IMR-90 (cell line): ENCODE data around the gene VSX2. TPM values are rescaled to one million over a fixed set of nuclear protein-coding genes. Genes with fewer than 3 reads are reported as not detected.

ENCODE experiments used
- ATAC-seq: fragments of 200-7000 bp; cut with Tn5 transposase; 2 replicates; pipeline ENCODE4 v1.9.1; 2020; ENCODE audit warnings: low read depth, mild to moderate bottlenecking, moderate library complexity
- BruUV-seq: library from RNA; stranded (reverse); fragments of 400-500 nt; replicated peaks from 2 replicates; lab custom pipeline; 2021; lab: Mats Ljungman, UMichigan
- CTCF ChIA-PET: fragments of 300-600 bp; formaldehyde crosslinking; extraction: SDS; loops from one replicate; lab custom pipeline; 2021; ENCODE audit warnings: antibody characterized with exemption; lab: Yijun Ruan, JAX
- POLR2A ChIA-PET: fragments of 300-600 bp; sonication (Branson Sonifier 250); formaldehyde crosslinking; loops from one replicate; lab custom pipeline; 2022; ENCODE audit warnings: antibody characterized with exemption; ENCODE audit not compliant: unreplicated experiment; lab: Charles Lee
- DNase-seq: peaks from one replicate; pipeline ENCODE4 v3.0.0; 2013
- H2AFZ ChIP-seq: replicated peaks from 2 replicates; pipeline ENCODE3; 2013; ENCODE audit warnings: low read length, mild to moderate bottlenecking; ENCODE audit not compliant: poor library complexity
- H2AK5ac ChIP-seq: 2 replicates; pipeline ENCODE4 v1.6.1; 2013; ENCODE audit warnings: low read depth, low read length, inconsistent platforms
- H2AK9ac ChIP-seq: replicated peaks from 2 replicates; pipeline ENCODE3; 2013; ENCODE audit warnings: mild to moderate bottlenecking, low read depth, low read length, moderate library complexity; ENCODE audit not compliant: poor library complexity
- H2BK120ac ChIP-seq: 2 replicates; pipeline ENCODE4 v1.6.1; 2013; ENCODE audit warnings: low read depth, low read length, inconsistent platforms
- H2BK15ac ChIP-seq: 3 replicates; pipeline ENCODE4 v1.6.1; 2013; ENCODE audit warnings: low read depth, low read length, inconsistent platforms
- H2BK20ac ChIP-seq: 2 replicates; pipeline ENCODE4 v1.6.1; 2013; ENCODE audit warnings: low read depth, mild to moderate bottlenecking, inconsistent platforms, low read length, moderate library complexity
- H2BK5ac ChIP-seq: 2 replicates; pipeline ENCODE4 v1.6.1; 2013; ENCODE audit warnings: mild to moderate bottlenecking, low read depth, low read length, inconsistent platforms; ENCODE audit not compliant: poor library complexity, severe bottlenecking
- H3K14ac ChIP-seq: replicated peaks from 2 replicates; pipeline ENCODE4 v1.6.1; 2013; ENCODE audit warnings: low read depth, low read length, inconsistent platforms
- H3K18ac ChIP-seq: 2 replicates; pipeline ENCODE4 v1.6.1; 2013; ENCODE audit warnings: low read depth, low read length, control low read depth
- H3K23ac ChIP-seq: 2 replicates; pipeline ENCODE4 v1.6.1; 2013; ENCODE audit warnings: low read depth, low read length, inconsistent platforms
- H3K27ac ChIP-seq: 2 replicates; pipeline ENCODE4 v1.5.1; 2013; ENCODE audit warnings: mild to moderate bottlenecking, control low read depth, low read length; ENCODE audit not compliant: insufficient read depth
- H3K27me3 ChIP-seq: 2 replicates; pipeline ENCODE4 v1.6.1; 2013; ENCODE audit warnings: low read length; ENCODE audit not compliant: control insufficient read depth, insufficient read depth
- H3K36me3 ChIP-seq: 2 replicates; pipeline ENCODE4 v1.6.1; 2013; ENCODE audit warnings: low read length, mixed read lengths; ENCODE audit not compliant: control insufficient read depth, insufficient read depth
- H3K4ac ChIP-seq: 2 replicates; pipeline ENCODE4 v1.6.1; 2013; ENCODE audit warnings: low read depth, low read length, inconsistent platforms
- H3K4me1 ChIP-seq: 2 replicates; pipeline ENCODE4 v1.6.1; 2013; ENCODE audit warnings: low read length, mixed read lengths; ENCODE audit not compliant: control insufficient read depth, insufficient read depth
- H3K4me2 ChIP-seq: 2 replicates; pipeline ENCODE4 v1.6.1; 2013; ENCODE audit warnings: low read depth, mild to moderate bottlenecking, control low read depth, low read length, moderate library complexity
- H3K4me3 ChIP-seq: 2 replicates; pipeline ENCODE4 v1.5.1; 2013; ENCODE audit warnings: low read depth, mild to moderate bottlenecking, control low read depth, low read length, moderate library complexity; ENCODE audit not compliant: insufficient read depth
- H3K56ac ChIP-seq: 2 replicates; pipeline ENCODE4 v1.6.1; 2013; ENCODE audit warnings: low read length, inconsistent platforms; ENCODE audit not compliant: insufficient read depth; ENCODE audit errors: extremely low read depth
- H3K79me1 ChIP-seq, 2 experiments: 2 replicates each; pipeline ENCODE4 v1.6.1; 2013; ENCODE audit warnings: low read length in 2 of 2, inconsistent platforms in 1 of 2, low read depth in 1 of 2
- H3K9ac ChIP-seq: 2 replicates; pipeline ENCODE4 v1.6.1; 2013; ENCODE audit warnings: low read depth, low read length, control low read depth
- H3K9me1 ChIP-seq: 2 replicates; pipeline ENCODE4 v1.6.1; 2013; ENCODE audit warnings: low read length, inconsistent platforms; ENCODE audit not compliant: insufficient read depth
- H3K9me3 ChIP-seq: 2 replicates; pipeline ENCODE4 v1.6.1; 2013; ENCODE audit warnings: low read length; ENCODE audit not compliant: control insufficient read depth, insufficient read depth
- H4K20me1 ChIP-seq: 2 replicates; pipeline ENCODE4 v1.6.1; 2013; ENCODE audit warnings: low read length, inconsistent platforms; ENCODE audit not compliant: insufficient read depth
- H4K5ac ChIP-seq: 2 replicates; pipeline ENCODE4 v1.6.1; 2013; ENCODE audit warnings: mild to moderate bottlenecking, low read depth, low read length, control low read depth
- H4K8ac ChIP-seq, 2 experiments: 2 replicates each; pipeline ENCODE4 v1.6.1; 2013; ENCODE audit warnings: low read depth in 2 of 2, low read length in 2 of 2, control low read depth in 1 of 2, inconsistent platforms in 1 of 2
- H4K91ac ChIP-seq: 2 replicates; pipeline ENCODE4 v1.6.1; 2013; ENCODE audit warnings: low read depth, low read length, inconsistent platforms; ENCODE audit not compliant: insufficient read depth
- BHLHE40 ChIP-seq: fragments of 150-350 bp; IDR thresholded peaks from 2 replicates; pipeline ENCODE4 v1.6.1; 2016; ENCODE audit warnings: mild to moderate bottlenecking, low read depth, low read length
- CHD1 ChIP-seq: IDR thresholded peaks from 2 replicates; pipeline ENCODE4 v1.6.1; 2012; ENCODE audit warnings: low read depth, low read length, improper control_type of control experiment
- CTCF ChIP-seq: conservative IDR thresholded peaks from 2 replicates; pipeline ENCODE4 v1.5.1; 2012; ENCODE audit warnings: mild to moderate bottlenecking, low read depth, low read length, improper control_type of control experiment
- FOS ChIP-seq: fragments of 150-350 bp; IDR thresholded peaks from 2 replicates; pipeline ENCODE4 v1.6.1; 2016; ENCODE audit warnings: low read depth, low read length
- MAFK ChIP-seq: IDR thresholded peaks from 2 replicates; pipeline ENCODE4 v1.6.1; 2012; ENCODE audit warnings: low read depth, low read length, improper control_type of control experiment
- MAZ ChIP-seq: IDR thresholded peaks from 2 replicates; pipeline ENCODE4 v1.6.1; 2012; ENCODE audit warnings: low read depth, mild to moderate bottlenecking, low read length, improper control_type of control experiment, moderate library complexity, borderline replicate concordance
- NFE2L2 ChIP-seq: fragments of 150-350 bp; IDR thresholded peaks from 2 replicates; pipeline ENCODE4 v1.6.1; 2016; ENCODE audit warnings: low read depth, mild to moderate bottlenecking, low read length
- POLR2A ChIP-seq: IDR thresholded peaks from 2 replicates; pipeline ENCODE4 v1.6.1; 2012; ENCODE audit warnings: mild to moderate bottlenecking, low read depth, low read length
- RAD21 ChIP-seq: IDR thresholded peaks from 2 replicates; pipeline ENCODE4 v1.6.1; 2012; ENCODE audit warnings: low read length, improper control_type of control experiment
- RCOR1 ChIP-seq: IDR thresholded peaks from 2 replicates; pipeline ENCODE4 v1.6.1; 2012; ENCODE audit warnings: mild to moderate bottlenecking, low read length, improper control_type of control experiment; ENCODE audit not compliant: insufficient replicate concordance
- RFX5 ChIP-seq: IDR thresholded peaks from 2 replicates; pipeline ENCODE4 v1.8.0; 2012; ENCODE audit warnings: low read depth, mild to moderate bottlenecking, low read length, moderate library complexity
- SMC3 ChIP-seq: fragments of 150-350 bp; IDR thresholded peaks from 2 replicates; pipeline ENCODE4 v1.6.1; 2016; ENCODE audit warnings: low read depth, mild to moderate bottlenecking, antibody characterized with exemption, low read length, moderate library complexity
- WGBS, 2 experiments: methylation state at CpG; one replicate each; pipeline versions ENCODE4 v1.1.5 to v1.1.7; 2013; ENCODE audit warnings: missing lambda C conversion rate in 2 of 2; ENCODE audit not compliant: insufficient read length in 1 of 2; ENCODE audit errors: extremely low coverage in 2 of 2; 5-methylcytosine and 5-hydroxymethylcytosine counted together
- dilution Hi-C: fragments of 300-500 bp; cut with HindIII; formaldehyde crosslinking; loops from one replicate; pipeline ENCODE4 v1.14.3; 2018; ENCODE audit warnings: low sequenced_read_pairs; ENCODE audit not compliant: unreplicated experiment
- in situ Hi-C: fragments of 300-500 bp; cut with MboI; formaldehyde crosslinking; loops from 3 replicates; pipeline ENCODE4 v1.14.3; 2019; ENCODE audit warnings: low sequenced_read_pairs, inconsistent platforms, mixed read lengths
- intact Hi-C: fragments of 100-400 bp; cut with micrococcal nuclease; formaldehyde crosslinking; loops from 2 replicates; pipeline ENCODE4 v1.10.0; 2022
- polyA plus RNA-seq, 3 experiments: library from polyadenylated mRNA; depleted of rRNA; stranded (reverse); fragments of >200 nt; gene quantifications; 2 replicates each; pipeline ENCODE4 v1.2.3, GENCODE V29; 2012; ENCODE audit warnings: low replicate concordance in 1 of 3
- total RNA-seq: library from RNA; depleted of rRNA; stranded (reverse); fragments of >200 nt; gene quantifications from 2 replicates; pipeline ENCODE4 v1.2.3, GENCODE V29; 2012
- TF ChIP-seq, protein P1 (sequence below): fragments of 150-350 bp; IDR thresholded peaks from 2 replicates; pipeline ENCODE4 v1.6.1; 2016; ENCODE audit warnings: low read depth, mild to moderate bottlenecking, low read length, moderate library complexity, borderline replicate concordance

VSX2 gene
- total and polyA plus RNA-seq, 2 of the 4 experiments (the other 2 are of a cell fraction), result not detected

DNA sequence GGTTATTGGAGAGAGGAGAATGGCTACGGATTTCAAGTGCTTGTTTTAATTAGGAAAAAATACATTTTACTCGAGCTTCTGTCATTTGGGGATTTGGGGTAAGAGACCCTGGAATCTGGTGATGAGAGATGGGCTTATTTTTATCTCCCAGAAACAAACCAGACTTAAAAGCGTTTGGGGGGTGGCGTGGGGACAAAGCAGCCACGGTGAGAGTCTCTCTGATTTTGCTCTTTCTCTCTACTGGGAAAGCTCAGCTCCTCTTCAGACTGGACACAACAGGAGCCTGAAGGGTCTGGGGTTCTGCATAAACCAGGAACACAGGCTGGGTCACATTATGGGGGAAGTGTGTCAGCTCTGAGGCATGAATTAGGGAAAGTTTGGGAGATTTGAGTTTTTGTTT is 3.8 kb downstream of the VSX2 start:
- POLR2A ChIA-PET, result no interaction called here

More for the DNA sequence above, 3.8 kb downstream of the VSX2 start:
- no TSS peak for BruUV-seq
- no peak overlapping the region for H2AK5ac ChIP-seq
- peaks cover 8% of the 10 kb centered on the region; the same call in 1 of the 2 replicates for H3K9me3 ChIP-seq
- no peak overlapping the region for H3K27ac ChIP-seq
- no peak overlapping the region for H3K4ac ChIP-seq
- H2BK15ac ChIP-seq, result no peak overlapping the region
- H3K23ac ChIP-seq, result no peak overlapping the region
- WGBS, 2 experiments, result no CpG with 5 or more reads among the region's 5 CpGs
- H4K91ac ChIP-seq, result no peak overlapping the region
- H3K79me1 ChIP-seq, result no peaks in the 10 kb centered on the region
- TF ChIP-seq MAZ (no peak), POLR2A (no peak), SMC3 (no peak), MAFK (no peak), RAD21 (no peak), CTCF (no peak), BHLHE40 (no peak), NFE2L2 (no peak), CHD1 (no peak), RCOR1 (no peak), RFX5 (no peak), FOS (no peak)
- TF ChIP-seq, protein P1, sequence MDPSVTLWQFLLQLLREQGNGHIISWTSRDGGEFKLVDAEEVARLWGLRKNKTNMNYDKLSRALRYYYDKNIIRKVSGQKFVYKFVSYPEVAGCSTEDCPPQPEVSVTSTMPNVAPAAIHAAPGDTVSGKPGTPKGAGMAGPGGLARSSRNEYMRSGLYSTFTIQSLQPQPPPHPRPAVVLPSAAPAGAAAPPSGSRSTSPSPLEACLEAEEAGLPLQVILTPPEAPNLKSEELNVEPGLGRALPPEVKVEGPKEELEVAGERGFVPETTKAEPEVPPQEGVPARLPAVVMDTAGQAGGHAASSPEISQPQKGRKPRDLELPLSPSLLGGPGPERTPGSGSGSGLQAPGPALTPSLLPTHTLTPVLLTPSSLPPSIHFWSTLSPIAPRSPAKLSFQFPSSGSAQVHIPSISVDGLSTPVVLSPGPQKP, result no peak
- no peak overlapping the region for H4K5ac ChIP-seq
- no peak overlapping the region for H2BK20ac ChIP-seq
- ATAC-seq (no peak), DNase-seq (no peak)
- no peak overlapping the region for H2BK120ac ChIP-seq
- no peak overlapping the region for H3K9ac ChIP-seq
- no peaks in the 10 kb centered on the region for H3K4me1 ChIP-seq
- no peak overlapping the region for H2AK9ac ChIP-seq
- H2AFZ ChIP-seq, result no peak overlapping the region
- peaks cover 100% of the 10 kb centered on the region for H3K27me3 ChIP-seq
- dilution Hi-C loops, result no loop called here
- H3K9me1 ChIP-seq, result no peaks in the 10 kb centered on the region
- no peak overlapping the region for H4K8ac ChIP-seq
- no peak overlapping the region for H3K14ac ChIP-seq
- H2BK5ac ChIP-seq, result no peak overlapping the region
- H3K4me3 ChIP-seq, result no peak overlapping the region
- intact Hi-C loops, result no loop called here
- peaks cover 28% of the 10 kb centered on the region for H4K20me1 ChIP-seq
- CTCF ChIA-PET, result no interaction called here
- no peaks in the 10 kb centered on the region for H3K36me3 ChIP-seq
- H3K4me2 ChIP-seq, result no peak overlapping the region
- no peak overlapping the region for H3K56ac ChIP-seq
- in situ Hi-C loops, result no loop called here
- no peak overlapping the region for H3K18ac ChIP-seq
